ENCODE data around the gene SUN1.

- no peak for TF ChIP-seq ELF1 (IDR thresholded peaks at IDR 0.05; ENCODE audit: borderline replicate concordance, low read depth)
- no peak for TF ChIP-seq POLR2AphosphoS5 (IDR thresholded peaks at IDR 0.05; ENCODE audit: low read depth, low read length)
Observed at GRCh38 chr7:824081-824480, 8.2 kb upstream of the SUN1 start.
